ENCODE results near the gene BORCS8. TPM values are rescaled to one million over a fixed set of nuclear protein-coding genes. Genes with fewer than 3 reads are reported as not detected.
A peak's percentile ranks its signal among the peaks of the same experiment; 100 is the strongest.
"Not testable (repeated sequence)": the region's sequence is repeated elsewhere in the genome, so short reads cannot be mapped to it uniquely, and the experiment has no call there.

Gene BORCS8
- total RNA-seq, 1 donor from 2014 or later: 28.0 TPM

DNA sequence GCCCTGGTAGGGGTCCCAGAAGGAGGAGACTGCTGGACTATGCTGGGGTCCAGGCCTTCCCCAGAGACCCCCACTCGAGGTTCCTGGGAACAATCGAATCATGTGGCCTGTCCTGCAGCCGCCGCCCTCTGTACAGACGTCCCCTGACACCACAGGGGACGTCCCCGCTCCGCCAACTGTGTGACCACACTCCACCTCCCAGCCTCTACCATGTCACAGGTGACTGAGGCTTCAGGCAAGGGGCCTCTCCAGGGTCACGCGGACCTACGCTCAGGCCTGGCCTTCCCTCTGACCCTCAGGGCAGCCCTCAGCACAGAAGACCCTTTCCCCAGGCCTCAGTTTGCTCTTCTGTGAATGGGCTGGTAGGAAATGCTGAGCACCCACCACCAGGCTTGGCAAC lies 40.5 kb downstream of the BORCS8 start:
- Mint-ChIP-seq H3K4me1 (no peaks in the 10 kb centered on the region), H3K27ac (ENCODE audit: unreplicated experiment) (no peak overlapping the region), H3K27me3 (ENCODE audit: low read depth) (no peaks in the 10 kb centered on the region), H3K36me3 (ENCODE audit: low read depth) (no peaks in the 10 kb centered on the region), H3K4me3 (no peak overlapping the region), H3K9me3 (no peaks in the 10 kb centered on the region)
- no peak for DNase-seq (ENCODE audit: low read depth, low spot score)
- TF ChIP-seq, protein P1, sequence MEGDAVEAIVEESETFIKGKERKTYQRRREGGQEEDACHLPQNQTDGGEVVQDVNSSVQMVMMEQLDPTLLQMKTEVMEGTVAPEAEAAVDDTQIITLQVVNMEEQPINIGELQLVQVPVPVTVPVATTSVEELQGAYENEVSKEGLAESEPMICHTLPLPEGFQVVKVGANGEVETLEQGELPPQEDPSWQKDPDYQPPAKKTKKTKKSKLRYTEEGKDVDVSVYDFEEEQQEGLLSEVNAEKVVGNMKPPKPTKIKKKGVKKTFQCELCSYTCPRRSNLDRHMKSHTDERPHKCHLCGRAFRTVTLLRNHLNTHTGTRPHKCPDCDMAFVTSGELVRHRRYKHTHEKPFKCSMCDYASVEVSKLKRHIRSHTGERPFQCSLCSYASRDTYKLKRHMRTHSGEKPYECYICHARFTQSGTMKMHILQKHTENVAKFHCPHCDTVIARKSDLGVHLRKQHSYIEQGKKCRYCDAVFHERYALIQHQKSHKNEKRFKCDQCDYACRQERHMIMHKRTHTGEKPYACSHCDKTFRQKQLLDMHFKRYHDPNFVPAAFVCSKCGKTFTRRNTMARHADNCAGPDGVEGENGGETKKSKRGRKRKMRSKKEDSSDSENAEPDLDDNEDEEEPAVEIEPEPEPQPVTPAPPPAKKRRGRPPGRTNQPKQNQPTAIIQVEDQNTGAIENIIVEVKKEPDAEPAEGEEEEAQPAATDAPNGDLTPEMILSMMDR (conservative IDR thresholded peaks at IDR 0.05): no peak

DNA sequence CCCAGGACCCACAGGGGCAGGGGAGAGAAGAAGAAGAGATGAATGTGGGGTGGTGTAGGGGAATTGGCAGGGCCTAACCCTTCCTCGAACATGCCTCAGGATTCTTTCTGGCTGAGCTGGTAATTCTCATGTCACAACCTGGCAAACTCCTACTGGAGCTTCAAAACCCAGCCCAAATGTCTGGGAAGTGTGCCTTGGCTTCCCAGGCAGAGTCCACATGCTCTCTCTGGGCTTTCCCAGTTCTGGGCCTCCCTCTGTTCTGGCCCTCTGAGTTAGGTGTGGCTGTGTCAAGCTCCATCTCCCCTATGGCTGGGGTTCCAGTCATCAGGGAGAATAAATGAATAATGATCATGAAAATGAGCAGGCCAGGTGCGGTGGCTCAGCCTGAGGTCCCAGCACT lies 42.5 kb downstream of the BORCS8 start:
- H3K27me3 Mint-ChIP-seq (ENCODE audit: low read depth): no peaks in the 10 kb centered on the region
- no peaks in the 10 kb centered on the region for H3K4me1 Mint-ChIP-seq
- TF ChIP-seq, protein P1 (conservative IDR thresholded peaks at IDR 0.05): no peak
- H3K27ac Mint-ChIP-seq (ENCODE audit: unreplicated experiment): no peak overlapping the region
- DNase-seq (ENCODE audit: low read depth, low spot score): no peak
- H3K36me3 Mint-ChIP-seq (ENCODE audit: low read depth): no peaks in the 10 kb centered on the region
- no peaks in the 10 kb centered on the region for H3K9me3 Mint-ChIP-seq
- no peak overlapping the region for H3K4me3 Mint-ChIP-seq

GRCh38 chr19:19148504-19148903 lies 43.4 kb downstream of the BORCS8 start:
- not testable (repeated sequence) for H3K9me3 Mint-ChIP-seq; H3K4me1 Mint-ChIP-seq; DNase-seq (ENCODE audit: low read depth, low spot score); H3K4me3 Mint-ChIP-seq; H3K27ac Mint-ChIP-seq (ENCODE audit: unreplicated experiment); H3K36me3 Mint-ChIP-seq (ENCODE audit: low read depth); H3K27me3 Mint-ChIP-seq (ENCODE audit: low read depth)

DNA sequence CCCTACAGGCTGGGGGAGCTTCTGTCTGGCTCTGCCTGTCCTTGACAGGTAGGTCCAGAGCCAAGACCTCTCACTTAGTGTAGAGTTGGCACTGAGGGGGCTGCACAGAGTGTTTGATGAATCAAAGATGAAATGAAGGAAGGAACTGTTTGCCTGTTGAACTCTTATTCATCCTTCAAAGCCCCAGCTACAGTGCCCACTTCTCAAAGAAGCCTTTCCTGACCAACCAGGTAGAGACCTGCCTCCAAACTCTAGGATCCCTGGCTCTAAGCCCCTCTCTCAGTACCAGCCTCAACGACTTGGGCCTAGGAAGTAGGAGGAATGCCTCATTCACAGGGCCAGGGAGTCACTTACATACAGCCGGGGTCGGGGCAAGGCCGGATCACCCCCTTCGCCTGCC lies 44.6 kb downstream of the BORCS8 start:
- DNase-seq (ENCODE audit: low read depth, low spot score): no peak
- Mint-ChIP-seq H3K4me1 (no peaks in the 10 kb centered on the region), H3K9me3 (no peaks in the 10 kb centered on the region), H3K27me3 (ENCODE audit: low read depth) (no peaks in the 10 kb centered on the region), H3K27ac (ENCODE audit: unreplicated experiment) (no peak overlapping the region), H3K36me3 (ENCODE audit: low read depth) (no peaks in the 10 kb centered on the region), H3K4me3 (no peak overlapping the region)
- TF ChIP-seq, protein P1 (conservative IDR thresholded peaks at IDR 0.05): no peak

DNA sequence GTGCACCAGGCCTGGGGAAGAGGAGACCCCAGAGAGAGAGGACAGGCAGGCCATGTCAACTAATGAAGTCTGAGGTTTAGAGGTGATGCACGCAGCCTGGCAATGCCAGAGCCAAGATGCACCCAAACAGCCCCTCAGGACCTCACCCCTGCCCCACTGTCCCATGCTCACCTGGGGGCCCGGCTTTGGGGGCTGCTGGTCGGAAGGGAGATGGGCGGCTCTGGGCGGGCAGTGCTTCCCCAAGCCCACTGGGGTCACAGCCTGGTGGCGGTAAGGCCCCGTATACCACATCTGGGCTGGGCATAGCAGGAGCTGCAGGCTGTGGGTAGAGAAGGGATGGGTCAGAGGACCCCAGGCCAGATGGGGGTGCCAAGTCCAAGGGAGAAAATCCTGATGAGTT lies 45.1 kb downstream of the BORCS8 start:
- Mint-ChIP-seq H3K36me3 (ENCODE audit: low read depth) (no peaks in the 10 kb centered on the region), H3K27ac (ENCODE audit: unreplicated experiment) (no peak overlapping the region), H3K4me1 (no peaks in the 10 kb centered on the region), H3K27me3 (ENCODE audit: low read depth) (peaks cover 2% of the 10 kb centered on the region), H3K4me3 (no peak overlapping the region), H3K9me3 (no peaks in the 10 kb centered on the region)
- no peak for DNase-seq (ENCODE audit: low read depth, low spot score)
- TF ChIP-seq, protein P1 (conservative IDR thresholded peaks at IDR 0.05): no peak

DNA sequence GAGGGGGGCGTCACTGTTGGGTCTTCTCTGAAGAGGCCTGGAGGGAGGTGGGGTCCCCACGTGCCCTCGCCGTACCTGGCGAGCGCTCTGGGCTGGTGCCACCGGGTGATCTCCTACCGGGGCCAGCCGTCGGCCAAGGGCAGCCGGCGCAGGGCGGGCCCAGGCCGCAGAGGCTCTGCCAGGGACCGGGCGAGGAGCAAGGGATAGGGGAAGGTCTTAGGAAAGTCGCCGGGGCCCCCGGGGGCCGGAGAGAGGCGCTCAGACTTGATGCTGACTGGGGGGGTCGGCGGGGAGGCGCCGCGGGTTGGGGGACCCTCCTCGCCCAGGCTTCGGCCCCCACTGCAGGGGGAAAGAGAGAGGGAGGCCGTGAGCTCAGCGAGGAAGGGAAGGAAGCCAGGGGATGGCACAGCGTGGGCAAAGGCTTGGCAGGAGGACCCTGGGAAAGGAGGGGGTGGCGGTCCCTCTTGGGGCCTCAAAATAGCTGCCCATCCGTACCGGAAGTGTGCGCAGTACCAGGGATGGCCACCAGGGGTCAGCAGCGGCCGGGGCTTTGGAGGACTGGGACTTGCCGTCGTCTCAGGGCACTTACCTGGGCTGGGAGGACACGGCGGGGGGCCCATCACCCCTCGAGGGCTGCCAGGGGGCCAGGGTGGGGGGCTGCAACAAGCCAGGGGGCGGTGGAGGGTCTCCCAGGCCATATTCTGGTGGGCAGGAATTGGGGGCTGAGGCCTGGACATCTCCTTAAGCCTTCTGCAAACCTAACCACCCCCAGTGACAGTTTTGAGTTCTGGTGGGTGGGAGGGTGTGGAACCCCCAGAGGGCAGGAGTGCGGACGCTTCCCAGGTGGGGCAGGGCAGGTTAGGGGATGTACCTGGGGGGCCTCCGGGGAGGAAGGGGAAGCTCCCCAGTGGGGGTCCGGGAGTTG lies 46.0 kb downstream of the BORCS8 start:
- TF ChIP-seq, protein P1 (conservative IDR thresholded peaks at IDR 0.05): peak; percentile 90

More for the DNA sequence above, 46.0 kb downstream of the BORCS8 start:
- DNase-seq (ENCODE audit: low read depth, low spot score): peak; percentile 96
- Mint-ChIP-seq H3K9me3 (no peaks in the 10 kb centered on the region), H3K4me1 (no peaks in the 10 kb centered on the region), H3K4me3 (no peak overlapping the region), H3K27me3 (ENCODE audit: low read depth) (peaks cover 2% of the 10 kb centered on the region), H3K27ac (ENCODE audit: unreplicated experiment) (no peak overlapping the region), H3K36me3 (ENCODE audit: low read depth) (no peaks in the 10 kb centered on the region)
